ENCODE data around the gene MAPKBP1. TPM values are rescaled to one million over a fixed set of nuclear protein-coding genes. Genes with fewer than 3 reads are reported as not detected.

Gene MAPKBP1
- total and polyA plus RNA-seq, 9 of the 15 experiments (the other 6 are each of a cell fraction or from before 2014, with no cell fraction given): 0.15 to 9.5 (median 4.5) TPM

GRCh38 chr15:41869770-41870688, 95.7 kb downstream of the MAPKBP1 start:
- no peaks in the 10 kb centered on the region for H3K9me1 ChIP-seq (ENCODE audit: control insufficient read depth, insufficient read depth, low read length)
- peak overlapping the region in 1 of 2 experiments; percentile 26; a peak in 1 of 4 replicates for H3K9ac ChIP-seq (ENCODE audit: insufficient read depth in 1 of 2, low read depth in 2 of 2, low read length in 2 of 2)
- intact Hi-C loops (cut with micrococcal nuclease) (no loop called here), in situ Hi-C loops (cut with MboI) (no loop called here)
- ATAC-seq (peak; percentile 29; the same call in 1 of the 3 replicates), FAIRE-seq (peak; percentile 19), DNase-seq (ENCODE audit: extremely low read depth in 1 of 4, low spot score in 3 of 4) (no peak)
- POLR2A ChIA-PET: interaction anchor here (0.5 to 1.0 kb wide), 5 partner anchors 10 to 753 kb away, joined by 3 to 5 read pairs (median 3); no protein-coding TSS in a partner anchor
- BruUV-seq (replicated peaks): no TSS peak
- no peak overlapping the region for H3K4me2 ChIP-seq (ENCODE audit: insufficient read depth, low read length)
- no peaks in the 10 kb centered on the region for H3K9me3 ChIP-seq (replicated peaks; ENCODE audit: control insufficient read depth, insufficient read depth, low read depth, low read length)
- CTCF ChIA-PET (ENCODE audit: low intra/inter-chr PET ratio): no interaction called here
- TF ChIP-seq ZHX1 (conservative IDR thresholded peaks at IDR 0.05; ENCODE audit: low read length): no peak
- H3K4me1 ChIP-seq (replicated peaks in 1 of 2; ENCODE audit: control insufficient read depth in 2 of 2, insufficient read depth in 2 of 2, low read length in 2 of 2): peaks cover 0 to 42% of the 10 kb centered on the region in 2 experiments; a peak in 3 of 5 replicates
- peaks cover 73 to 96% of the 10 kb centered on the region in 2 experiments; a peak in 4 of 5 replicates for H3K27me3 ChIP-seq (ENCODE audit: control insufficient read depth in 2 of 2, insufficient read depth in 2 of 2, low read length in 2 of 2)
- 4% methylated on average over 38 of the region's 42 CpGs for WGBS (ENCODE audit: insufficient coverage, low coverage, missing lambda C conversion rate)
- no peak overlapping the region for H2AFZ ChIP-seq (ENCODE audit: low read depth, low read length)
- H4K20me1 ChIP-seq (replicated peaks; ENCODE audit: control insufficient read depth, insufficient read depth, low read length): peaks cover 29% of the 10 kb centered on the region
- H3K4me3 ChIP-seq: no peak overlapping the region
- H3K36me3 ChIP-seq (ENCODE audit: control insufficient read depth, insufficient read depth, low read length): no peaks in the 10 kb centered on the region
- H3K27ac ChIP-seq (ENCODE audit: extremely low read depth, low read depth, low read length): no peak overlapping the region
- no peaks in the 10 kb centered on the region for H3K79me2 ChIP-seq (ENCODE audit: control insufficient read depth, insufficient read depth, low read length)

Measured in K562 (cell line).